ES-I3 (cell line): ENCODE measurements around the gene TCEAL1.
"Not testable (repeated sequence)": the region's sequence is repeated elsewhere in the genome, so short reads cannot be mapped to it uniquely, and the experiment has no call there.

Experiments
- H3K36me3 ChIP-seq: 2 replicates; pipeline ENCODE4 v1.6.1; 2013; ENCODE audit warnings: mild to moderate bottlenecking, low read length, control low read depth, moderate library complexity; ENCODE audit not compliant: insufficient read depth
- H3K4me1 ChIP-seq: 2 replicates; pipeline ENCODE4 v1.6.1; 2013; ENCODE audit warnings: mild to moderate bottlenecking, control low read depth, low read length; ENCODE audit not compliant: insufficient read depth
- H3K9ac ChIP-seq: 2 replicates; pipeline ENCODE4 v1.6.1; 2013; ENCODE audit warnings: low read depth, mild to moderate bottlenecking, low read length, moderate library complexity
- H3K9me3 ChIP-seq: 2 replicates; pipeline ENCODE4 v1.6.1; 2013; ENCODE audit warnings: mild to moderate bottlenecking, low read length, moderate library complexity; ENCODE audit not compliant: control insufficient read depth, insufficient read depth

Gene TCEAL1

GRCh38 chrX:103628386-103629317 lies at the start of gene TCEAL1:
Gene TCEAL1 (plus strand): TSS chrX:103628975. CDS start chrX:103629917, 942 bp downstream.
- H3K9ac ChIP-seq = peak within 1 kb of the TSS; percentile 95
- H3K36me3 ChIP-seq = no peaks in the 10 kb centered on the region
- H3K9me3 ChIP-seq = no peaks in the 10 kb centered on the region
- H3K4me1 ChIP-seq = peaks cover 18% of the 10 kb centered on the region

GRCh38 chrX:103584596-103584995 lies 44.2 kb upstream of the TCEAL1 start:
- H3K9ac ChIP-seq = peak overlapping the region; percentile 88; the same call in 1 of the 2 replicates
- H3K4me1 ChIP-seq = no peaks in the 10 kb centered on the region
- H3K9me3 ChIP-seq = no peaks in the 10 kb centered on the region
- no peaks in the 10 kb centered on the region; the same call in 1 of the 2 replicates for H3K36me3 ChIP-seq

GRCh38 chrX:103585411-103586313 lies 43.1 kb upstream of the TCEAL1 start, which contains the start of gene TCEAL4:
Gene TCEAL4 (plus strand): TSS chrX:103585515. CDS start chrX:103586676, 1,161 bp downstream.
- H3K36me3 ChIP-seq = no peaks in the 10 kb centered on the region; the same call in 1 of the 2 replicates
- H3K4me1 ChIP-seq = no peaks in the 10 kb centered on the region
- H3K9me3 ChIP-seq = no peaks in the 10 kb centered on the region
- peak within 1 kb of the TSS; percentile 88 for H3K9ac ChIP-seq

GRCh38 chrX:103586314-103586646 lies 42.5 kb upstream of the TCEAL1 start:
- Histone ChIP-seq H3K9ac (peak overlapping the region; percentile 88), H3K36me3 (no peaks in the 10 kb centered on the region; the same call in 1 of the 2 replicates), H3K9me3 (no peaks in the 10 kb centered on the region), H3K4me1 (no peaks in the 10 kb centered on the region)

- Histone ChIP-seq H3K9ac (no peak overlapping the region), H3K9me3 (no peaks in the 10 kb centered on the region), H3K36me3 (no peaks in the 10 kb centered on the region; the same call in 1 of the 2 replicates), H3K4me1 (no peaks in the 10 kb centered on the region)
Observed at GRCh38 chrX:103586659-103587058, 42.1 kb upstream of the TCEAL1 start.

GRCh38 chrX:103592295-103592694 lies 36.5 kb upstream of the TCEAL1 start:
- H3K9me3 ChIP-seq, H3K4me1 ChIP-seq, H3K36me3 ChIP-seq, H3K9ac ChIP-seq: not testable (repeated sequence)

- H3K9ac ChIP-seq, H3K4me1 ChIP-seq, H3K36me3 ChIP-seq, H3K9me3 ChIP-seq: not testable (repeated sequence)
Observed at GRCh38 chrX:103595202-103595601, 33.6 kb upstream of the TCEAL1 start.

- no peaks in the 10 kb centered on the region for H3K9me3 ChIP-seq
- H3K4me1 ChIP-seq = no peaks in the 10 kb centered on the region
- peaks cover 5% of the 10 kb centered on the region; the same call in 1 of the 2 replicates for H3K36me3 ChIP-seq
- peak within 1 kb of the TSS; percentile 52 for H3K9ac ChIP-seq
Observed at GRCh38 chrX:103607364-103608305, 21.1 kb upstream of the TCEAL1 start, which contains the start of gene TCEAL3. Gene TCEAL3 (plus strand): TSS chrX:103607963. CDS start chrX:103609065, 1,102 bp downstream.

- H3K36me3 ChIP-seq = peaks cover 5% of the 10 kb centered on the region; the same call in 1 of the 2 replicates
- H3K4me1 ChIP-seq = no peaks in the 10 kb centered on the region
- no peaks in the 10 kb centered on the region for H3K9me3 ChIP-seq
- H3K9ac ChIP-seq = peak overlapping the region; percentile 52
Observed at GRCh38 chrX:103608306-103608963, 20.3 kb upstream of the TCEAL1 start.

GRCh38 chrX:103610282-103610681 lies 18.5 kb upstream of the TCEAL1 start:
- peaks cover 7% of the 10 kb centered on the region for H3K4me1 ChIP-seq
- no peaks in the 10 kb centered on the region for H3K9me3 ChIP-seq
- peaks cover 5% of the 10 kb centered on the region; the same call in 1 of the 2 replicates for H3K36me3 ChIP-seq
- H3K9ac ChIP-seq = no peak overlapping the region

- H3K9me3 ChIP-seq = no peaks in the 10 kb centered on the region
- peaks cover 5% of the 10 kb centered on the region; the same call in 1 of the 2 replicates for H3K36me3 ChIP-seq
- no peak overlapping the region for H3K9ac ChIP-seq
- peaks cover 24% of the 10 kb centered on the region for H3K4me1 ChIP-seq
Observed at GRCh38 chrX:103613362-103613890, 15.3 kb upstream of the TCEAL1 start.

GRCh38 chrX:103614999-103615398 lies 13.8 kb upstream of the TCEAL1 start:
- H3K9me3 ChIP-seq = no peaks in the 10 kb centered on the region
- H3K9ac ChIP-seq = no peak overlapping the region
- peaks cover 5% of the 10 kb centered on the region; the same call in 1 of the 2 replicates for H3K36me3 ChIP-seq
- peaks cover 24% of the 10 kb centered on the region for H3K4me1 ChIP-seq
